ENCODE data around the gene NSMCE4A. TPM values are rescaled to one million over a fixed set of nuclear protein-coding genes. Genes with fewer than 3 reads are reported as not detected.

NSMCE4A gene
- polyA plus RNA-seq, 1 donor (not counting 4 experiments of a cell fraction or from before 2014, with no cell fraction given) = 52.0 TPM

GRCh38 chr10:121981346-121981745, 6.3 kb upstream of the NSMCE4A start:
- H4K20me1 ChIP-seq (ENCODE audit: control insufficient read depth, extremely low read depth, insufficient read depth, low read length) = no peaks in the 10 kb centered on the region
- H2AFZ ChIP-seq (ENCODE audit: control insufficient read depth, low read length) = no peak overlapping the region
- no peak overlapping the region for H3K4me3 ChIP-seq (ENCODE audit: control insufficient read depth in 2 of 3, extremely low read depth in 1 of 3, insufficient read depth in 2 of 3, low read depth in 1 of 3, low read length in 3 of 3)
- no peaks in the 10 kb centered on the region for H3K79me2 ChIP-seq (ENCODE audit: control insufficient read depth, insufficient read depth, low read length)
- dilution Hi-C loops (cut with MboI; ENCODE audit: extremely low pct_ligation_motif_present, low sequenced_read_pairs) = no loop called here
- no peaks in the 10 kb centered on the region for H3K27me3 ChIP-seq (ENCODE audit: control insufficient read depth, extremely low read depth, insufficient read depth, low read length)
- H3K9ac ChIP-seq (ENCODE audit: control insufficient read depth, extremely low read depth, insufficient read depth, low read length) = no peak overlapping the region
- FAIRE-seq = no peak
- H3K36me3 ChIP-seq (ENCODE audit: control insufficient read depth in 2 of 2, extremely low read depth in 1 of 2, insufficient read depth in 2 of 2, low read length in 2 of 2) = no peaks in the 10 kb centered on the region
- TF ChIP-seq EZH2 (IDR thresholded peaks at IDR 0.05; ENCODE audit: low read length) (no peak), CTCF (optimal IDR thresholded peaks at IDR 0.05 in 1 of 3, IDR thresholded peaks at IDR 0.05 in 1 of 3, conservative IDR thresholded peaks at IDR 0.05 in 1 of 3; ENCODE audit: extremely low read depth in 1 of 3, insufficient read depth in 2 of 3, low read length in 3 of 3) (no peak)
- H3K4me2 ChIP-seq (ENCODE audit: control insufficient read depth, extremely low read depth, insufficient read depth, low read depth, low read length) = no peak overlapping the region
- no peak for DNase-seq (ENCODE audit: low read depth, low spot score)
- peaks cover 6% of the 10 kb centered on the region for H3K9me3 ChIP-seq (ENCODE audit: control insufficient read depth, low read depth, low read length)
- H3K9me1 ChIP-seq (ENCODE audit: control insufficient read depth, extremely low read depth, insufficient read depth, low read length) = no peaks in the 10 kb centered on the region
- no peak overlapping the region for H3K27ac ChIP-seq (ENCODE audit: control insufficient read depth, insufficient read depth, low read length)
- H3K4me1 ChIP-seq (ENCODE audit: control insufficient read depth, extremely low read depth, insufficient read depth, low read length) = no peaks in the 10 kb centered on the region

GRCh38 chr10:121978511-121978910, 3.5 kb upstream of the NSMCE4A start:
- Histone ChIP-seq H2AFZ (ENCODE audit: control insufficient read depth, low read length) (no peak overlapping the region), H3K36me3 (ENCODE audit: control insufficient read depth in 2 of 2, extremely low read depth in 1 of 2, insufficient read depth in 2 of 2, low read length in 2 of 2) (no peaks in the 10 kb centered on the region), H3K27me3 (ENCODE audit: control insufficient read depth, extremely low read depth, insufficient read depth, low read length) (no peaks in the 10 kb centered on the region), H3K4me1 (ENCODE audit: control insufficient read depth, extremely low read depth, insufficient read depth, low read length) (peaks cover 6% of the 10 kb centered on the region), H3K9ac (ENCODE audit: control insufficient read depth, extremely low read depth, insufficient read depth, low read length) (no peak overlapping the region), H4K20me1 (ENCODE audit: control insufficient read depth, extremely low read depth, insufficient read depth, low read length) (no peaks in the 10 kb centered on the region), H3K9me3 (ENCODE audit: control insufficient read depth, low read depth, low read length) (no peaks in the 10 kb centered on the region), H3K79me2 (ENCODE audit: control insufficient read depth, insufficient read depth, low read length) (peaks cover 6% of the 10 kb centered on the region), H3K4me3 (ENCODE audit: control insufficient read depth in 2 of 3, extremely low read depth in 1 of 3, insufficient read depth in 2 of 3, low read depth in 1 of 3, low read length in 3 of 3) (no peak overlapping the region), H3K4me2 (ENCODE audit: control insufficient read depth, extremely low read depth, insufficient read depth, low read depth, low read length) (no peak overlapping the region), H3K9me1 (ENCODE audit: control insufficient read depth, extremely low read depth, insufficient read depth, low read length) (no peaks in the 10 kb centered on the region), H3K27ac (ENCODE audit: control insufficient read depth, insufficient read depth, low read length) (no peak overlapping the region)
- DNase-seq (ENCODE audit: low read depth, low spot score) (no peak), FAIRE-seq (no peak)
- no peak for TF ChIP-seq EZH2 (IDR thresholded peaks at IDR 0.05; ENCODE audit: low read length)
- no peak for TF ChIP-seq CTCF (optimal IDR thresholded peaks at IDR 0.05 in 1 of 3, IDR thresholded peaks at IDR 0.05 in 1 of 3, conservative IDR thresholded peaks at IDR 0.05 in 1 of 3; ENCODE audit: extremely low read depth in 1 of 3, insufficient read depth in 2 of 3, low read length in 3 of 3)
- dilution Hi-C loops (cut with MboI; ENCODE audit: extremely low pct_ligation_motif_present, low sequenced_read_pairs) = no loop called here
